GM18505 (cell line): ENCODE results near the gene FBXW4.

ENCODE experiments used
- ATAC-seq: cut with Tn5 transposase; IDR thresholded peaks from one replicate; pipeline ENCODE4 v1.9.1; 2021; ENCODE audit not compliant: unreplicated experiment
- POLR2A ChIP-seq: IDR thresholded peaks from 4 replicates; pipeline ENCODE4 v1.6.1; 2011; ENCODE audit warnings: borderline replicate concordance; ENCODE audit not compliant: insufficient read depth, insufficient read length; ENCODE audit errors: extremely low read depth

The FBXW4 gene, protein sequence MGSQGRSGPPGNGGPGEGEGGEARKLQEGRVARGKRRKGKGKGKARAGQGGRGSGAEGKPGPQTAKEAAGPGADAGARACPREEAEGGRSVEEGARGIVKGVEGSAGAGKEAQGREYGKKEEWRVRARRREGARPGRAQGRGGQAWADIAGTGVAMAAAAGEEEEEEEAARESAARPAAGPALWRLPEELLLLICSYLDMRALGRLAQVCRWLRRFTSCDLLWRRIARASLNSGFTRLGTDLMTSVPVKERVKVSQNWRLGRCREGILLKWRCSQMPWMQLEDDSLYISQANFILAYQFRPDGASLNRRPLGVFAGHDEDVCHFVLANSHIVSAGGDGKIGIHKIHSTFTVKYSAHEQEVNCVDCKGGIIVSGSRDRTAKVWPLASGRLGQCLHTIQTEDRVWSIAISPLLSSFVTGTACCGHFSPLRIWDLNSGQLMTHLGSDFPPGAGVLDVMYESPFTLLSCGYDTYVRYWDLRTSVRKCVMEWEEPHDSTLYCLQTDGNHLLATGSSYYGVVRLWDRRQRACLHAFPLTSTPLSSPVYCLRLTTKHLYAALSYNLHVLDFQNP

GRCh38 chr10:101694674-101695403, at the start of gene FBXW4:
TSS of gene FBXW4 (minus strand) at chr10:101695170. CDS start at chr10:101695105, 65 bp downstream.
- ATAC-seq: peak; percentile 57
- TF ChIP-seq POLR2A: peak; percentile 85

DNA sequence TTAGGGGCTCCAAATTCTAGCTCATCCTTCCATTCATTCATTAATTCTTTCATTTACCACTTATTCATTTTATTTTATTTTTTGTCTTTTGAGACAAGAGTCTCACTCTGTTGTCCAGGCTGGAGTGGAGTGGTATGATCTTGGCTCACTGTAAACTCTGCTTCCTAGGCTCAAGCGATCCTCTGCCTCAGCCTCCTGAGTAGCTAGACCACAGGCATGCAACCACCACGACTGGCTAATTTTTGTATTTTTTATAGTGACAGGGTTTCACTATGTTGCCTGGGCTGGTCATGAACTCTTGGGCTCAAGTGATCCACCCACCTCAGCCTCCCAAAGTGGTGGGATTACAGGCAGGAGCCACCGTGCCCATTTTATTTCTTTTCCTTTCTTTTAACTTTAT, 49.3 kb upstream of the FBXW4 start:
- TF ChIP-seq POLR2A: no peak
- no peak for ATAC-seq

DNA sequence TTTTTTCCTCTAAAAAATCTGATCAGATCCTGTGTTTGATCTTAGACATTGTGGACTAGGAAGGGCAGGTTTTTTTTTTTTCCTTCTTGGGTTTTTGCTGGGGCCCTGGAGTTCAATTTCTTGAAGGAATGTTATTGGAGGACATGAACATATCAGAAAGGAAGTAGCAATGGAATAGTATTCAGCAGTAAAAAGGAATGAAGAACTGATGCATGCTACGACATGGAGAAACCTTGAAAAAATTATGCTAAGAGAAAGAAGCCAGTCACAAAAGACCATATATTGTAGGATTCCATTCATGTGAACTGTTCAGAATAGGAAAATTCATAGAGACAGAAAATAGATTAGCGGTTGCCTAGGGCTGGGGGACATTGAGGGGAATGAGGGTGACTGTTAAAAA, 47.0 kb upstream of the FBXW4 start:
- ATAC-seq: no peak
- no peak for TF ChIP-seq POLR2A

DNA sequence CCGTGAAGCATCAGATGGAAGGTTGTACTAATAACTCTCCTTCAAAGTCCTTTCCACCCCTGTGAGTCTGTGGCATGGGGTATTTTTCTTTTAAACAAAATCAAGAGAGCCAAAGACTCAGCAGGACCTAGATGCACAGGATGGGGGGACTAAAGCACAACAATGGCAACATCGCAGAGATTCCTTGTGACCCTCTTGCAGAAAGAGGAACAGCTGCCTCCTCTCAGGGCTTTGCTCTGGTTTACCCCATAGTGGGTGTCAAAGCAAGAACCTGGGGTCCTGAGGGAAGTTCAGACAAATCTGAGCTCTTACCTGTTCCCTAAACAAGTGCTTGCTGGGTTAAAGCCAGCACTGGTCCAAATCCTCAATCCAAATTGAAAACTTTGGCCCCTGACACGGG, 41.7 kb upstream of the FBXW4 start:
- TF ChIP-seq POLR2A: no peak
- no peak for ATAC-seq

DNA sequence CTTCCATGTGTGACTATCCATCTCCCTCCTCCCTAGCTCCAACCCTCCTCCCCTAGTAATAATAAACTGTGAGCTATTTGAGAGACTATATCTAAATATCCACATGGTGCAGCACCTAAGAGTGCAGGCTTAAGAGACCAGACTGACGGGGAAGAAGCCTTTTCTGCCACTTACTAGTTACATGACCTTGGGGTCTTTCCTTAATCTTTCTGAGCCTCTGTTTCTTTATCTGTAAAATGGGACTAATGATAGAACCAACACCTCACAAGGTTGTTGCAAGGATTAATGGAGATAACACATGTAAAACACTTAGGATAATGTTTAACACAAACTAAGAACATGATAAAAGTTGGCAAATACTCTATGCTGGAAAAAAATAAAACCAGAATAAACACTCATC, 37.1 kb upstream of the FBXW4 start:
- ATAC-seq: no peak
- no peak for TF ChIP-seq POLR2A

GRCh38 chr10:101726115-101726387, 31.1 kb upstream of the FBXW4 start:
- no peak for TF ChIP-seq POLR2A
- no peak for ATAC-seq

GRCh38 chr10:101725296-101726114, 30.5 kb upstream of the FBXW4 start:
- no peak for ATAC-seq
- no peak for TF ChIP-seq POLR2A

DNA sequence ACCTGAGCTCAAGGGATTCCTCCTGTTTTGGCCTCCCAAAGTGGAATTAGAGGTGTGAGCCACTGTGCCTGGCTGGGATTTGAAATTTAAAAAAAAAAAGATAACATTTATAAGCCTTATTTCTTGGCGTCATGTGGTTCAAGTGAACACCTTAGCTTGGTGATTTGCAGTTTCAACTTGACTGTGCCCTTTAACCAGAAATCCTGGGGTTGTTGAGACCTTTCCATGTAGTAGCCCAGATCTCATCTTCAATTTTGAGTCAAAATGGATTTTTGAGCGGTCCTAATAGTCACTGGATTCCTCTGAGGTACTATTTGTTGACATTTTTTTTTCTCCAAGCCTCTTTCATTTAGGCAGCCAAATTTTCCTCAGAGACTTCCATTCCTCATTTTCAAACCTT, 29.5 kb upstream of the FBXW4 start:
- no peak for ATAC-seq
- TF ChIP-seq POLR2A: no peak

GRCh38 chr10:101723176-101723575, 28.2 kb upstream of the FBXW4 start:
- no peak for TF ChIP-seq POLR2A
- no peak for ATAC-seq

- ATAC-seq: no peak
- TF ChIP-seq POLR2A: no peak
These were observed 26.8 kb upstream of the FBXW4 start for GRCh38 chr10:101721806-101722205.

GRCh38 chr10:101720606-101721230, 25.7 kb upstream of the FBXW4 start:
- no peak for ATAC-seq

GRCh38 chr10:101718690-101719275, 23.8 kb upstream of the FBXW4 start:
- TF ChIP-seq POLR2A: no peak
- ATAC-seq: no peak

More at GRCh38 chr10:101720606-101721230, 25.7 kb upstream of the FBXW4 start:
- no peak for TF ChIP-seq POLR2A
